ENCODE measurements around the gene ROCK2. TPM values are rescaled to one million over a fixed set of nuclear protein-coding genes. Genes with fewer than 3 reads are reported as not detected.

The ROCK2 gene
- total RNA-seq, 4 donors from 2014 or later = 127 to 571 (median 186) TPM

GRCh38 chr2:11239147-11239546 lies 105.3 kb downstream of the ROCK2 start:
- no peak for TF ChIP-seq CTCF (IDR thresholded peaks at IDR 0.05; ENCODE audit: low read depth)

GRCh38 chr2:11237122-11237521 lies 107.3 kb downstream of the ROCK2 start:
- TF ChIP-seq CTCF (IDR thresholded peaks at IDR 0.05; ENCODE audit: low read depth) = no peak

- no peak for TF ChIP-seq CTCF (IDR thresholded peaks at IDR 0.05; ENCODE audit: low read depth)
Observed at GRCh38 chr2:11236335-11236734, 108.1 kb downstream of the ROCK2 start.

- no peak for TF ChIP-seq CTCF (IDR thresholded peaks at IDR 0.05; ENCODE audit: low read depth)
Observed at GRCh38 chr2:11235583-11235982, 108.9 kb downstream of the ROCK2 start.

- TF ChIP-seq CTCF (IDR thresholded peaks at IDR 0.05; ENCODE audit: low read depth) = no peak
Observed at GRCh38 chr2:11234309-11234708, 110.1 kb downstream of the ROCK2 start.

GRCh38 chr2:11228692-11229091 lies 115.7 kb downstream of the ROCK2 start:
- TF ChIP-seq CTCF (IDR thresholded peaks at IDR 0.05; ENCODE audit: low read depth) = no peak

- no peak for TF ChIP-seq CTCF (IDR thresholded peaks at IDR 0.05; ENCODE audit: low read depth)
Observed at GRCh38 chr2:11227595-11227994, 116.8 kb downstream of the ROCK2 start.

All from subcutaneous adipose tissue (tissue), 4 donors.